GM18520 (cell line): ENCODE results near the gene CCDC97.
"Not testable (repeated sequence)": the region's sequence is repeated elsewhere in the genome, so short reads cannot be mapped to it uniquely, and the experiment has no call there.

Experiments used
- ATAC-seq: cut with Tn5 transposase; IDR thresholded peaks from one replicate; pipeline ENCODE4 v1.9.1; 2021; ENCODE audit not compliant: unreplicated experiment

The CCDC97 gene

GRCh38 chr19:41330946-41331678, 21.1 kb downstream of the CCDC97 start:
- no peak for ATAC-seq

- ATAC-seq: no peak
Measured at GRCh38 chr19:41332000-41332399, 22.0 kb downstream of the CCDC97 start.

- ATAC-seq: no peak
Measured at GRCh38 chr19:41332468-41332867, 22.5 kb downstream of the CCDC97 start.

GRCh38 chr19:41334793-41335192, 24.8 kb downstream of the CCDC97 start:
- no peak for ATAC-seq

- no peak for ATAC-seq
Measured at GRCh38 chr19:41335467-41335866, 25.5 kb downstream of the CCDC97 start.

GRCh38 chr19:41339936-41340335, 30.0 kb downstream of the CCDC97 start:
- ATAC-seq: no peak

- no peak for ATAC-seq
Measured at GRCh38 chr19:41341669-41342490, 31.9 kb downstream of the CCDC97 start.

- ATAC-seq: no peak
Measured at GRCh38 chr19:41344162-41344561, 34.2 kb downstream of the CCDC97 start.

GRCh38 chr19:41346916-41347315, 36.9 kb downstream of the CCDC97 start:
- ATAC-seq: not testable (repeated sequence)

GRCh38 chr19:41350735-41351338, 40.9 kb downstream of the CCDC97 start:
- ATAC-seq: no peak

GRCh38 chr19:41351339-41352245, 41.6 kb downstream of the CCDC97 start:
- ATAC-seq: peak; percentile 33

GRCh38 chr19:41352279-41352608, 42.3 kb downstream of the CCDC97 start:
- no peak for ATAC-seq

GRCh38 chr19:41352609-41353465, 42.9 kb downstream of the CCDC97 start:
- no peak for ATAC-seq

- peak; percentile 28 for ATAC-seq
Measured at GRCh38 chr19:41353466-41354342, 43.7 kb downstream of the CCDC97 start, which contains the start of gene TGFB1. TSS of gene TGFB1 (minus strand) at chr19:41353922. CDS start at chr19:41353044, 878 bp downstream.

GRCh38 chr19:41354343-41354953, 44.5 kb downstream of the CCDC97 start:
- no peak for ATAC-seq

GRCh38 chr19:41355035-41355434, 45.1 kb downstream of the CCDC97 start:
- ATAC-seq: no peak

- ATAC-seq: no peak
Measured at GRCh38 chr19:41355802-41356201, 45.8 kb downstream of the CCDC97 start.

GRCh38 chr19:41356984-41357739, 47.2 kb downstream of the CCDC97 start:
- no peak for ATAC-seq
